ENCODE data around the gene DIS3L2. TPM values are rescaled to one million over a fixed set of nuclear protein-coding genes. Genes with fewer than 3 reads are reported as not detected.

Gene DIS3L2
- total RNA-seq, 1 experiment from 2014 or later, result 28.5 TPM

GRCh38 chr2:232129483-232129882 is 168.0 kb downstream of the DIS3L2 start:
- DNase-seq (ENCODE audit: low spot score) (no peak), ATAC-seq (no peak)
- Mint-ChIP-seq H3K27ac (no peak overlapping the region), H3K27me3 (ENCODE audit: low read depth) (no peaks in the 10 kb centered on the region), H3K9me3 (no peaks in the 10 kb centered on the region), H3K4me1 (peaks cover 12% of the 10 kb centered on the region), H3K4me3 (no peak overlapping the region), H3K36me3 (no peaks in the 10 kb centered on the region)
- ChIA-PET CTCF (interaction anchor here (1.1 kb wide), 1 partner anchor 13 kb away, joined by 3 read pairs; no protein-coding TSS in a partner anchor), POLR2A (no interaction called here)
- TF ChIP-seq CTCF (IDR thresholded peaks at IDR 0.05) (no peak), GRHL2 (CRISPR knock-in tag; IDR thresholded peaks at IDR 0.05; ENCODE audit: insufficient replicate concordance, severe bottlenecking) (no peak), USF2 (CRISPR knock-in tag; IDR thresholded peaks at IDR 0.05) (no peak), GABPB1 (CRISPR knock-in tag; IDR thresholded peaks at IDR 0.05) (no peak), E2F4 (CRISPR knock-in tag; IDR thresholded peaks at IDR 0.05; ENCODE audit: borderline replicate concordance, low read depth) (no peak), RELA (CRISPR knock-in tag; IDR thresholded peaks at IDR 0.05; ENCODE audit: borderline replicate concordance) (no peak), TP53 (CRISPR knock-in tag; IDR thresholded peaks at IDR 0.05) (no peak), ZBTB21 (CRISPR knock-in tag; IDR thresholded peaks at IDR 0.05; ENCODE audit: borderline replicate concordance) (no peak), CBFB (CRISPR knock-in tag; IDR thresholded peaks at IDR 0.05; ENCODE audit: low read depth) (no peak), AR (CRISPR knock-in tag; IDR thresholded peaks at IDR 0.05) (no peak), NR1H2 (CRISPR knock-in tag; IDR thresholded peaks at IDR 0.05) (no peak), PRDM15 (CRISPR knock-in tag; IDR thresholded peaks at IDR 0.05) (no peak), RORB (CRISPR knock-in tag; IDR thresholded peaks at IDR 0.05) (no peak), FOXK1 (CRISPR knock-in tag; IDR thresholded peaks at IDR 0.05) (no peak), TEAD4 (CRISPR knock-in tag; IDR thresholded peaks at IDR 0.05) (no peak), ZBTB43 (CRISPR knock-in tag; IDR thresholded peaks at IDR 0.05) (no peak)

Data from WTC11 (cell line).